Measurements from ENCODE around the gene DNAAF5.

The DNAAF5 gene

DNA sequence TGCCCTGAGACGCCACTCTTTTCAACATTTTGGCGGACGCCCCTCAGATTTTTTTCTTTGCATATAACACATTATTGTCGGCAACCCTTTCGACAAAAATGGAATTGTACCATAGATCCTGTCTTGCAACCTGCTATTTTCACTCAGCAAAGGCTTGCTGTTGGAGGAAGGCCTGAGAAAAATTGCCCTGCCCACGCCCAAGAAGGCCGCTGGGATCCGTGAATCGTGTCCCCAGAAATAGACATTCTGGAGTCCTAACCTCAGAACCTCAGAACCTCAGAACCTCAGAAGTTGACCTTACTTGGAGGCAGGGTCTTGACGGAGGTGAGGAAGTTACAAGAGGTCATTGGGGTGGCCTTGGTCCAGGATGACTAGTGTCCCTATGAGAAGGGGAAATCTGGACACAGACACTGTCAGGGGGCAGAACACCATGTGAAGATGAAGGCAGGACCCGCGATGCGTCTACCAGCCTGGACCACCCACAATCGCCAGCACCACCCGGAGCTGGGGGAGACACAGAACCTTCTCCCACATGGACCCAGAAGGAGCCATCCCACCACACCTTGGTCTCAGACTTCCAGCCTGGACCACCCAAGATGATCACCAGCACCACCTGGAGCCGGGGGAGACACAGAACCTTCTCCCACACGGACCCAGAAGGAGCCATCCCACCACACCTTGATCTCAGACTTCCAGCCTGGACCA lies 19.1 kb upstream of the DNAAF5 start:
- no peak for DNase-seq

DNA sequence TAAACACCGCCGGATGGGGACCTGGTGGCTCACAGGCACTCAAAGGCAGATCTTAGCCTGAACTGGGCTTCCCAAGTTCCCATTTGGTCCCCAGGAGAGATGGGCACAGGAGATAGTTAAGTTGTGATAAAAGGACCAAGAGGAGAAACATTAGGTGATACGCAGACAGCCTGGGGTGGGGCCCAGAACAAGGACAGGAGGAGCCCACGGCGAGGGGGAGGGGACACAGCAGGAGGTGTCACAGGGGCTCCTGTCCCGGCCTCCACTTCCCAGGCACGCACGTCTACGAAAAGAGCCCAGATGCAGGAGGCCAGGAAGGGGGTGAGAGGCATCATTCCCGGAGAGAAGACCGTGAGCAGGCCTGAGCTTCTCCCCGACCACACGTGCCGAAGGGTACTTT lies 16.3 kb upstream of the DNAAF5 start:
- DNase-seq = no peak

DNA sequence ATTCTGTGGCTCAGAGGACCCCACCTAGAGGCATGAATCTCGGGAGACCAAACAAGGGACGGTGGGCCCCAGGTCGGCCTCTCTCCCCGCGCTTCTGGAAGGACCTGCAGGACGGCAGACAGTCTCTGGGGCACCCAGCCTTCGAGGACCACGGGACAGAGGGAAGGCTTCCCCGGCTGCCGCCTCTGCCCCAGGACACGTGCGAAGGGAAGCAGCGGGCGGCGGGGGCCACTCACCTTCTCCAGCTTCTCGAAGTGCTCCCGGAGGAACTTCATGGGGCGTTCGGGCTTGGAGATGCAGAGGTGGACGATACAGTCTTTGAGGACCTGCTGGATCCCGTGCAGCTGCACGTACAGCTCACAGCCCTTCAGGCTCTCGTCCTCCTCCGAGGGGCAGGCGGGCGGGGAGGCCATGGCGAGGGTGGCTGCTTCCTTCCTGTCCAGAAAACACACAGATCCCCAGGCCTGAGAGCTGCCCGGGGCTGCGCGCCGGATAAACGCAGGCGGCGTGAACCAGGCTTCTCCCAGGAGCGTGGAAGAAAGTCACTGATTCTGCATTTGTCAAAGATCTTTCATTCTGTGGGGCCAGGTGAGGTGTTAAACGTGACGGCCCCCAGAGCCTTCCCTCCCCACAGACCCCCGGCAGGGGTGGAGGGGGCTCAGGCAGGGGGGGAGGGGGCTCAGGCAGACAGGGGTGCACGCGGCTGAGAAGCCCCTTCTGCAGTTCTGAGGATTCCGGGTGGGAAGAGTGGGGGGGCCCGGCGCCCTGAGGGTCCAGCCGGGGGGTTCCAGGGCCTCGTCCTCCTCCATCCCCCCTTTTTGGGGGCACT lies 15.2 kb upstream of the DNAAF5 start:
- DNase-seq = no peak

DNA sequence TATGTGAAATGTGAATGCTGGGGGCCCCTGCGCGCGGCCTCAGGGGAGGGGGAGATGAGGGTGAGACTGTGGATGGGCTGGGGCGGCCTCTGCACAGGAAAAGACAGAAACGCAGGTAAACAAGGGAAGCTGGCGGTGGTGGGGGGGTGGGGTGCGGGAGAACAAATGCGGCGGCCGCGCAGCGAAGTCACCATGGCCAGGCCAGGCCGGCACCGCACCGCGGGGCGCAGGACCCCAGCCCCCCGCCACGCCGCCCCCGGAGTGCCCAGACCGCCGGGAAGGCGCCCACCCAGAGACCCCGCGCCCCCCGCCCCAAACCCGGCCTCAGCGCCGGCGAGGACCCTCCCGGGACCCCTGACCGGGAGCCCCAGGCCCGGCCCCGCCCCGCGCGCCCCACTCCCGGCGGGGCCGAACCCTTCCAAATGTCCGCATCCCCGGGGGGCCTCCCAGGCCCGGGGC lies 14.5 kb upstream of the DNAAF5 start:
- DNase-seq = no peak

DNA sequence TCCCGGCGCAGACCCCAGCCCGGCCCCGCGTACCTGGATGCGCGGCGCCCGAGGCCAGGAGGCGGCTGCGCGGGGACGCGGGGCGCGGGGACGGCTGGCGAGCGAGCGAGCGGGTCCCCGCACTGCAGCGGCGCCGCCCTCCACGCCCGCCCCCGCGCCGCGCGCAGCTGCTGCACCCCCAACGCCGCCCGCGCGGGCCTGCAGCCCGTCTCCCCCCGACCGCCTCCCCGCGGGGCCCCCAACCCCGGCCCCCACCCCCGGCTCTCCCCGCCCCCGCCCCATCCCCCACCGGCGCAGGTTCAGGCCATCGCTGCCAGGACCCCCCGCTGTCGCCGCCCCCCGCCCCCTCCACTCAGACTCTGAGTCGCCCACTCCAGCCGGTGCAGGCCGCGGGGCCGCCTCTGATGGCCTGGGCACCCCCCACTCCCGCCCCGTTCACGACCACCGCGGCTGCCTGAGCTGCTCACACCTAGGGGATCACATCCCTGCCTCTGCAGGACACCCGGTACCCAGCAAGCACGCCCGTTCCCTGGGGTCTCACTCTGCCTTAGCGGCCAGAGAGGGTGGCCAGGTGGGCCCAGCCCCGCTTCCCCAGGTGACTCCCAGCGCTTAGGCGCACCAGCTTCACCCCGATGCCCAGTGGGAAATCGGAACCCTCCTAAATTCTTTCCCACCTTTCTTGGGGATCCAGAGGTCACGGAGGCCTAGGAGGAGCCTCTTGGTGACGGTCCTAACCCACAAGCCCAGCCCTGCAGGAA lies 13.9 kb upstream of the DNAAF5 start:
- DNase-seq = no peak

DNA sequence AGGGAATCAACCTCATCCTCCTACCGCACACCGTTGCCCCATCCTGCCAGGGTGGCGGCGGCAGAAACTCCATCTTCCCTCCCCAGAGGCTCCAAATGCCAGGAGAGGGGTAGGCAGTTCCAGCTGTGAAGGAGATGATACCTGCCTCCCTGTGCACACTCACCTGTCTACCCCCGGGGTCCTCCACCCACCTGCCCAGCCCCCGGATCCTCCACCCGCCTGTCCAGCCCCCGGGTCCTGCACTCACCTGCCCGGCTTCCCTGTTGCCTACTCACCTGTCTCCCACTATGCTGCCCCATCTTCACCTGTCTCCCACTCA lies 13.4 kb upstream of the DNAAF5 start:
- DNase-seq = no peak

DNA sequence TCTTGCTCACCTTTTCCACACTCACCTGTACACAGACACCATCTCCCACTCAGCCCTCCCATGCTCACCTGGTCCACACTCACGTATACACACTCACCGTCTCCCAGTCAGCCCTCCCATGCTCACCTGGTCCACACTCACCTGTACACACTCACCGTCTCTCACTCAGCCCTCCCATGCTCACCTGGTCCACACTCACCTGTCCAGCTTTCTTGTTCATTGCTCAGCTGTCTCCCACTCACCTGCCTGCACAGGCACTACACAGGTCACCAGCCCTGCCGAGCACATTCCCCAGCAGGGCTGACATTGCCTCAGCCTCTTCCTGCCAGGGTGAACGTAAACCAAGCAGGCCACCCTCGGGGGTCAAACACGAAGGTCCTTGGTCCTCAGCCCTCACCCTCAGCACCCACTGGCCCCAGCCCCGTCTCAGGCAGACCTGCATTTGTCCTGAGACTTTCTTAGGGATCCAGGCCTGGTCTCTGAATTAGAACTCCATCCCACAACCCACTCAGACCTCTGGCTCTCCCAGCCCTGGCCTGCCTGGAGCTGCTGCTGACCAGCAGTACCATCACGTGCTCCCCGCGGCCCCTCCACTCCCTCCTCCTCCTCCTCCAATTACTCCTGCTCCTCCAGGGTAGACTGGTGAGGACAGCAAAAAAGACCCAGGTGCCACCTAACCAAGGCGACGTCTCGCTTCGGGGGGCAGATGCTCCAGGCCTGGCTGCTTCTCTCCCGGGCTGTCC lies 12.8 kb upstream of the DNAAF5 start:
- DNase-seq = no peak

DNA sequence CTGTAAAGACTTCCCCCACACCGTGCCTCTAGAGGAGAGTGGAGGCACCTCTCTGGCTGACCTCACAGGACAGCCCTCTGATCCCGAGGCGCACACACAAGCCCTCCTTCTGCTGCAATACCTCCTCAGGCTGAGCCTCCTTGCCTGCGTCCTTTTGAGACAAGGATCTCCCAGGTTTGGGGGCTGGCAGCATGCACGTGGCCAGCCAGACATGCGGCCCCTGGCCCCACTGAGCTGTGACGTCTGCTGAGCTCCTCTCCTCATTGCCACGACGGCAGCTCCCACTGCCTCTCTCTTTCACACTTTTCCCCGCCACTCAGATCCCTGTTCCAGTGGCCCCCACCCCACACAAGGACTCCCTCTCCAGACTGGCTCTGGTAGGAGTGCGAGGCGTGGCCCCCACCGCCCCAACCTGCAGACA lies 12.2 kb upstream of the DNAAF5 start:
- DNase-seq = no peak

DNA sequence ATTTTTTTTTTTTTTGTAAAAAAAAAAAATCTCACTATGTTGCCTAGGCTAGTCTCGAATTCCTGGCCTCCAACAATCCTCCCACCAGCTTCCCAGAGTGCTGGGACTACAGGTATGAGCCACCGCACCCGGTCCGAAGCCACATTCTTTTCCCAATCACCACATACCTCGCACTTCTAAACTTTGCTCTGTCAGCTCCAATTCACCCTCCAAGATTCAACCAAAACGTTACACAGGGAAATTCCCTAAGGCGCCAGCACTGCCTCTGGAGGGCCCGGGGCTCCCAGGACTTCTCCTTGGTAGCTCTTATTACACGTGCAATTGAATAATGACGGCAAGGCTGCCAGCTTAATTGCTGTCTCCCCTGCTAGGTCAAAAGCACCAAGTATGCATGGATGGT lies 10.3 kb upstream of the DNAAF5 start:
- DNase-seq = no peak

DNA sequence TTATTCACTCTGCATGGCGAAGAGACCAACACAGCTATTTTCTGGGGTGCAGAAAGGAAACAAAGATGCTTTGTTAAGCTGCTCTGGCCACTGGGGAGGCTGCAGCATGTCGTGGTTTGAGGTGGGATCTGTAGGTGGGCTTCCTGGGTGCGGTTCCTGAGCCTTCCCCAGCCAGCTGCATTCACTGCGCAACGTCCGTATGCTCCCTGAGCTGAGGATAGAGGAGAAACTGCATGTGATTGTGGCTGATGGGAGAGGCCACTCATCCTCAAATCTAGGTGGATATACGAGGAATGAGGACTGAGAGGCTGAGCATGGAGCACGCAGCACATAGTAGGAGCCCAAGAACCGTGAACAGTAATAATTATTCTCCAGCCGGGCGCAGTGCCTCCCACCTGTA lies 9.9 kb upstream of the DNAAF5 start:
- no peak for DNase-seq

DNA sequence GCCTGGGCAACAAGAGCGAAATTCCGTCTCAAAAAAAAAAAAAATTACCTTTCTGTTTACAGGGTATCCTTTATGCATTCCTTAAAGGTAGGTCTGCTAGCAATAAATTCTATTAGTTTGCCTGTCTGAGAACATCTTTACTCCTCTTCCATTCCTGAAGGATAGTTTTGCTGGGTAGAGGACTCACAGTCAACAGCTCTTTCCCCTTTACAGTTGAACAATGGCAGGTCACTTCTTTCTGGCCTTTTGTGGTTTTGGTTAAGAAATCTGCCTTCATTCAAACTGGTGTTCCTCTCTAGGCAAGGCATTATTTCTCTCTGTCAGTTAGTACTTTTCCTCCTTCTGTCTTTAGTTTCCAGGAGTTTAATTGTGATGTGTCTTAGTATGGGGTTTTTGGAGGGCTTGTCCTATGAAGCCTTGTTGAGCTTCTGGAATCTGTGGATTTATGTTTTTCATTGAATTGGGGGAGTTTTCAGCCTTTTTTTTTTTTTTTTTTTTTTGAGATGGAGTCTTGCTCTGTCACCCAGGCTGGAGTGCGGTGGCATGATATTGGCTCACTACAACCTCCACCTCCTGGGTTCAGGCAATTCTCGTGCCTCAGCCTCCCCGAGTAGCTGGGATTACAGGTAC lies 4.8 kb upstream of the DNAAF5 start:
- no peak for DNase-seq

DNA sequence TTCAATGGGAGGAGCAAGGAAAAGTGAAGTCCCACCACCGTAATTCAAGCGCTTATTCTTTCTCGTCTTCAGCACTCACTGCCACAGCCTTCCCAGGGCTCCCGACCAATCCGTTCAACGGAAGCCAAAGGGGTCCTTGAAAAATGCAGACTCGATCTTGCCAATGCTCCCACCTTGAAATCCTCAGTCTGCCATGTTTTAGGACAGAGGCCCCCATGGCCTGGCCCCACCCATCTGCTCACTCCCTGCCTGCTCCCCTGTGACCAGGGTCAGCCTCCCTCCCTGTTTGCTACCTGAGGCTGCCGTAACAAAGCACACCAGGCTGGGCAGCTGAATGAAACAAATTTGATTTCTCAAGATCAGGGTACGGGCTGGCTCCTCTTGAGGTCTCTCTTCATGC lies 3.0 kb upstream of the DNAAF5 start:
- DNase-seq = no peak

DNA sequence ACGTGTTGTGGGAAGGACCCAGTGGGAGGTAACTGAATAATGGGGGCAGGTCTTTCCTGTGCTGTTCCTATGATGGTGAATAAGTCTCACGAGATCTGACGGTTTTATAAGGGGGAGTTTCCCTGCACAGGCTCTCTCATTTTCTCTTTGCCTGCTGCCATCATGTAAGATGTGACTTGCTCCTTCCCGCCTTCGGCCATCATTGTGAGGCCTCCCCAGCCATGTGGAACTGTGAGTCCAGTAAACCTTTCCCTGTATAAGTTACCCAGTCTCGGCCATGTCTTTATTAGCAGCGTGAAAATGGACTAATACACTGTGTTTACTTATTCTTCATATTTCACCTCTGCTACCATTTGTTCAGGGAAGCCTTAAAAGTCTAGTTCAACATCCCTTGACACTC lies 2.2 kb upstream of the DNAAF5 start:
- no peak for DNase-seq

DNA sequence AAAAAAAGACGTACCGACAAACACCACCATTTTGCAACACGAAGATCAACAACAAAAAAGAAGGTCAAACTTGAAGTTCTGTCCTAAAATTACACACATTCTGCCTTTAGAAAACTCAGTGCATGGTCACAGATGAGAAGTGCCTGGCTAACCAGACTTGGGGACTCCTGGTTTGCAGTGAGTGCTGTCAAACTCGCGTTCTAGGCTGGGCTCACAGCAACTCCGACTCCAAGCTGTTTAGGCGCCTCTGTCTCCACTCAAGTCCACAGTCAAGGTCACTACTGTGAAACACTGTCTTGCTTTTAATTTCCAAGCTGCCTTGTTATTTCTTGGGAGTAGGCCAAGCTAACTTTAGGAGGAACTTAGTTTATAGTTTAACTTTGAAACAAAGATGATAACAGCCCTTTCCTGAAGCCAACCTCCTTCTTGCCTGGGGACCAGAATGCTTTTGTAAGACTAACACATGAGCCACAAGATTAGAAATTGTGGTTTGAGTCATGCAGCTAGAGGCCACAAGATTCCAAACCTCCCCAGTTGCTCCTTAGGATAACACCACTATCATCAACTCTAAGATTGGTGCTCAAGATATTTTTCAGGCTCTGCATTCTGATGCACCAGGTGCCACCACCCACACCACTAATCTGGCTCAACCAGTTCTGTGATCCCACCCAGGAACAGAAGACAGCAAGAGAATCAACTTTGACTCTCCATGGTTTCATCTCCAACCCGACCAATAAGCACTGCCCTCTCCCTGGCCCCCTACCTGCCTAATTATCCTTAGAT lies 1.1 kb upstream of the DNAAF5 start:
- no peak for DNase-seq

DNA sequence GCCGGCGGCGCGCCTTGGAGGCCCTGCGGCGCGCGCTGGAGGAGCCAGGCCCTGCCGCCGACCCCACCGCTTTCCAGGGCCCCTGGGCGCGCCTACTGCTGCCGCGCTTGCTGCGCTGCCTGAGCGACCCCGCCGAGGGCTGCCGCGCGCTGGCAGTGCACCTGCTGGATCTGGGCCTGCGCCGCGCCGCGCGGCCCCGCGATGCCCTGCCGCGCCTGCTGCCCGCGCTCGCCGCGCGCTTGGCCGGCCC lies 280 bp downstream of the DNAAF5 start:
- no peak for DNase-seq

DNA sequence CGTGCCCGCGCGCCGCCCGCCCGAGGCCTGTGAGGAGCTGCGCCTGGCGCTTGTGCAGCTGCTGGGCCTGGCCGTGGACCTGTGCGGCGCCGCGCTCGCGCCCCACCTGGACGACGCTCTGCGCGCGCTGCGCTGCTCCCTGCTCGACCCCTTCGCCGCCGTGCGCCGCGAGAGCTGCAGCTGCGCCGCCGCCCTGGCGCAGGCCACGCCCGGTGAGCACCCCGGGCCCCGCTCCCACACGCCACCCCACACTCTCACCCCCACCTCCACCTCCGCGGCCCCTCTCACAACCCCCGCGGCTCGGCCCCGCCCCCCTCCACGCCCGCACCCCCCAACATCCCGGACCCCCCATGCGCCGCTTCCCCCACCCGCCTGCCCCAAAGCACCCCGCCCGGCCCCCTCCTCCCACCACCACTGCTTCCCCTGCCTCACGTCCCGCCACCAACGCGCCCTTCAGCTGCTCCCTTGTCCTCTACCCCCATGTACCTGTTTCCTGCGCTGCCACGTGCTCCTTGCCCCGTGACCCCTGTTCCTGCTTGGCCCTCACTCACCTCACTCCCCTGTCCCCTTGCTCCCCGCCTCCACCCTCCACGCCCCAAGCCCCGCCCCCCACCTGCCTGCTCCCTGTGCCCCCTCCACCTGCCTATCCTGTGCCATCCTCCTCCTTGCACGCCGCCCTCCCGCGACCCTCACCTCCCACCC lies 756 bp downstream of the DNAAF5 start, which contains the start of gene PRKAR1B:
Gene PRKAR1B, minus strand, starts transcription at position 178 of the 702 bp plus-strand sequence. CDS start 15,776 bp downstream, outside the sequence.
- peak; percentile 17 for DNase-seq

DNA sequence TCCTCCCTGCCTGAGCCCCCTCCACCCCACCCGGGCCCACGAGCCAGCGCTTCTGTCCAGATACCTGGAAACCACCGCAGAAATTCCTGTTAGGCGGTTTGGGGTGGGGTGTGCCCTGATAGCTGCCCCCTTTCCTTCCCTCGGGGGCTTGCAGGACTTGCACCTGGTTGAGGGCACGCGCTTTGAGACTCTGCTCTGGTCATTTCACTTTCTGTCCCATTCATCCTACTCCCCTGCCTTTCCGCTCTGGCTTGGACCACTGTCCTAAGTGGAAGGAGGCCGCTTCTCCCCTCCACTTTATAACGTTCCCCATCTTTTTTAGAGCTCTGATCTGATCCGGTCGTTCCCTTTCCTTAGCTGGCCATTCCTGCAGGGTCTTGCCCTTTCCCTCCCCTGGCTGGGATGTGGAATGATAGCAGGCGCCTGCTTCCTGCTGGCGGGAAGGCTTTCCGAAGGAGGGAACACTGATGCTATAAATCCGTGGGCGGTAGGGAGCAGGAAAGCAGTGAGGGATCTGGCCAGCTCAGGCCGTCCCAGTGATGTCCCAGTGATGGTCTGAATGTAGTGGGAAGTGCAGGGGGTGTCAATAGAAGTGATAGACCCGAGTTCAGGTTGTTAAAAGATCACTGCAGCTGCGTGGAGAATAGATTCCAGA lies 1.4 kb downstream of the DNAAF5 start:
- no peak for DNase-seq

DNA sequence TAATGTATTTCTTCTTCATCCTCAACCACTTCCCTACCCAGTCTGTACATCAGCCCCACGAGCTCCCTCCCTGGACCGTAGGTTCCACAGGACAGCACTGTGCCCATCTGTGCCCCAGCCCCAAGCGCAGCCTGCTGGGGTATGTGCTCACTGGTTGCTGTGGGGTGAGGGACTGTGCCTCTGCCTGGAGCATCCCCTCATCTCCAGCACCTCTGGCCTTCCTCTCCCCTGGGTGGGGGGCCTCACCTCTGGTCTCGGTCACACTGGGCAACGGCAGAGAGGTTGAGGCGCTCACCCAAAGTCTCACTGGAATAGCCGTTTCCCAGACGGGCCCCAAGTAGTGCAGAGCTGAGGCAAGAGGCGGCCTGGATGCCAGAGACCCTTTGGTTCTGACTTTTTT lies 2.1 kb downstream of the DNAAF5 start:
- no peak for DNase-seq

DNA sequence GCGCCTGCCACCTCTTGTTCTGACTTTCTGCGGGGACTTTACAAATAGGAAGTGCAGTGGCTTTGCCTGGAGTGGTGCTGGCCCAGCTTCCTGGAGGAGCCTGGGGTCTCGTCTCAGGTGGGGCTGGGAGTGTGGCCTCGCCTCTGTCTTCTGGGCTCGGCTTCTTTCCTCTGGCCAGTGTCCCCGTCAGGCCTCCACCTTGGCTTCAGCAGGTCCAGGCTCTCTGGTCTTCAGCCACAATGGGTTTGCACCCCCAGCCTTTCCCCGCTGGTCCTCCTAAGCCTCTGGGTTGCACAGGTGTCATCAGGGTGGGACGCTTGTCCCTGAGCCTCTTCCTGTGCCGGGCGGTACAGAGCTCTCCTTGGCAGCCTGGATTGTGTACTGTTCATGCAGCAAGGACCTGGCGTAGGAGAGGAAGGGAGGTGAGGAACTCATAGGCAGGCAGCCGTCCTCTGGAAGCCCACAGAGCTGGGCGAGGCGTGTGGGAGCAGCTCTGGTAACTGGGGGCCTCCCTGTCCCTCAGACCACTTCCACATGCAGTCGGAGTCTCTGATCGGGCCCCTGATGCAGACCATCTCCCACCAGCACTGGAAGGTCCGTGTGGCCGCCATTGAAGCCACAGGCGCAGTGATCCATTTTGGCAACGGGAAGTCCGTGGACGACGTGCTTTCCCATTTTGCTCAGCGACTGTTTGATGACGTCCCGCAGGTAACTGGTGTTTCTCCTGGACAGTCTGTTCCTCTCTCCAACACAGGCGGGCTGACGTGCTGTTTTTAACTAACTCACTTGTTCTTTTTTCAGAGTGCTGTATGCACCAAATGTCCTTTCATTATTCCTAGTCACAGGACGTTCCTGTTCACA lies 2.9 kb downstream of the DNAAF5 start:
- no peak for DNase-seq
